ENCODE measurements around the gene FUS.

The FUS gene

DNA sequence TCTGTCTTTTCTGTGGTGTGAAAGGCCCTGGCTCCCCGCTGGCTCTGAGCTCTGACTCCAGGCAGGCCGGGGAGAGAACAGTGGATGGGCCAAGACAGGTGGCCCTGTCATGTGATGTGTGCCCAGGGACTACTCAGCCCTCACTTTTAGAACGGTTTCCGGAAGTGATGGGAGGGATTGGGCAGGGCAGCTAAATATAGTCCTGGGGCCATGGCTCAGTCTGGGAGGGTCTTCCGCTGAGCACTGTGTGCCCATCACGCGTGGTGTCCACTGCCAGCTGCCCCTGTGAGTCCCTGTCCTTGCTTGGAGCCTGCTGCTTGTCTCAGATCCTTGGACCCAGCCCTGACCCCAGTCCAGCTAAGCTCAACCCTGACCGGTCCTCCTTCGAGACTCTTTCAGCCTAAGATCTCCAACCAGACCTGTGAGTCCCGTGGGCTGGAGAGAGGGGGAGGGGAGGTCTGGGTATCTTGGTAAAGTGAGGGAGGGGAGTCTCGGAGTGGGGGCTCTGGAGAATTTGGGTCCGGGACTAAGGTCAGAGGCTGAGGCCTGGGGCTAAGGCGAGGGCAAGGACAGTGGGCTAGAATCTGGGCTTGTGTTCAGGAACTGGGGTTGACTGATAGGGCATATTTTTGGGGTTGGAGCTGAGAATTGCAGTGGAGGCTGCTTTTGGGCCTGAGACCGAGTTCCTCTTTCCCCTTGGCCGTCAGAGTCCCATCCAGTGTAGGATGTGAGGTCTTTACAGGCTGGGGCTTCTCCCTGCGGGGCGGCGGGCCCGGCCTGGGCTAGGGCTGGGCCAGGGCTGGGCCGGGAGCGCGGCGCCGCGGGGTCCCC, 34.2 kb downstream of the FUS start, which contains the start of gene TRIM72:
Gene TRIM72 (plus strand): TSS at position 243 of the 831 bp plus-strand sequence. CDS start 620 bp downstream, outside the sequence.
- TF ChIP-seq SUZ12 (IDR thresholded peaks at IDR 0.05; ENCODE audit: extremely low read depth, insufficient read depth, insufficient read length) (peak; percentile 60), YY1 (IDR thresholded peaks at IDR 0.05; ENCODE audit: insufficient read depth, insufficient read length) (no peak)
- Histone ChIP-seq H3K9ac (ENCODE audit: insufficient read length, low read depth) (peak within 1 kb of the TSS; percentile 87), H3K4me3 (ENCODE audit: insufficient read length, low read depth) (peak within 1 kb of the TSS; percentile 65)

DNA sequence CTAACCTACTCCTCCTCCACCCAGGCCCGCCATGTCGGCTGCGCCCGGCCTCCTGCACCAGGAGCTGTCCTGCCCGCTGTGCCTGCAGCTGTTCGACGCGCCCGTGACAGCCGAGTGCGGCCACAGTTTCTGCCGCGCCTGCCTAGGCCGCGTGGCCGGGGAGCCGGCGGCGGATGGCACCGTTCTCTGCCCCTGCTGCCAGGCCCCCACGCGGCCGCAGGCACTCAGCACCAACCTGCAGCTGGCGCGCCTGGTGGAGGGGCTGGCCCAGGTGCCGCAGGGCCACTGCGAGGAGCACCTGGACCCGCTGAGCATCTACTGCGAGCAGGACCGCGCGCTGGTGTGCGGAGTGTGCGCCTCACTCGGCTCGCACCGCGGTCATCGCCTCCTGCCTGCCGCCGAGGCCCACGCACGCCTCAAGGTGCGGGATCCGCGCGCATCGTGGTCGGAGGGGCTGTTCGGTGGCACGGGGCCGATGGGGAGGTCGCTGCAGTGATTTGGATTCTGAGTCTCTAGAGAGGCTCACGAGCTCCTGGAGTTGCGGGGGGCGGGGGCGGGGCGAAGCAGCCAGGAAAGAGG, 34.9 kb downstream of the FUS start:
- H3K4me3 ChIP-seq (ENCODE audit: insufficient read length, low read depth), result peak overlapping the region; percentile 65
- TF ChIP-seq ZNF274 (IDR thresholded peaks at IDR 0.05; ENCODE audit: low read depth, low read length) (no peak), SUZ12 (IDR thresholded peaks at IDR 0.05; ENCODE audit: extremely low read depth, insufficient read depth, insufficient read length) (peak; percentile 45)
- H3K27me3 ChIP-seq (ENCODE audit: insufficient read depth, insufficient read length), result peaks cover 50% of the 10 kb centered on the region
- DNase-seq (ENCODE audit: low read depth, low spot score), result no peak
- H3K4me1 ChIP-seq (ENCODE audit: insufficient read depth, insufficient read length), result peaks cover 26% of the 10 kb centered on the region
- no peaks in the 10 kb centered on the region for H3K36me3 ChIP-seq (ENCODE audit: insufficient read depth, insufficient read length, low read length)
- no peaks in the 10 kb centered on the region for H3K9me3 ChIP-seq (ENCODE audit: insufficient read depth, low read length)
- H3K9ac ChIP-seq (ENCODE audit: insufficient read length, low read depth), result peak overlapping the region; percentile 87

More for the DNA sequence above, 34.2 kb downstream of the FUS start, which contains the start of gene TRIM72:
- peaks cover 26% of the 10 kb centered on the region for H3K4me1 ChIP-seq (ENCODE audit: insufficient read depth, insufficient read length)
- no peaks in the 10 kb centered on the region for H3K9me3 ChIP-seq (ENCODE audit: insufficient read depth, low read length)
- DNase-seq (ENCODE audit: low read depth, low spot score), result no peak
- H3K27me3 ChIP-seq (ENCODE audit: insufficient read depth, insufficient read length), result peaks cover 50% of the 10 kb centered on the region
- H3K36me3 ChIP-seq (ENCODE audit: insufficient read depth, insufficient read length, low read length), result no peaks in the 10 kb centered on the region

DNA sequence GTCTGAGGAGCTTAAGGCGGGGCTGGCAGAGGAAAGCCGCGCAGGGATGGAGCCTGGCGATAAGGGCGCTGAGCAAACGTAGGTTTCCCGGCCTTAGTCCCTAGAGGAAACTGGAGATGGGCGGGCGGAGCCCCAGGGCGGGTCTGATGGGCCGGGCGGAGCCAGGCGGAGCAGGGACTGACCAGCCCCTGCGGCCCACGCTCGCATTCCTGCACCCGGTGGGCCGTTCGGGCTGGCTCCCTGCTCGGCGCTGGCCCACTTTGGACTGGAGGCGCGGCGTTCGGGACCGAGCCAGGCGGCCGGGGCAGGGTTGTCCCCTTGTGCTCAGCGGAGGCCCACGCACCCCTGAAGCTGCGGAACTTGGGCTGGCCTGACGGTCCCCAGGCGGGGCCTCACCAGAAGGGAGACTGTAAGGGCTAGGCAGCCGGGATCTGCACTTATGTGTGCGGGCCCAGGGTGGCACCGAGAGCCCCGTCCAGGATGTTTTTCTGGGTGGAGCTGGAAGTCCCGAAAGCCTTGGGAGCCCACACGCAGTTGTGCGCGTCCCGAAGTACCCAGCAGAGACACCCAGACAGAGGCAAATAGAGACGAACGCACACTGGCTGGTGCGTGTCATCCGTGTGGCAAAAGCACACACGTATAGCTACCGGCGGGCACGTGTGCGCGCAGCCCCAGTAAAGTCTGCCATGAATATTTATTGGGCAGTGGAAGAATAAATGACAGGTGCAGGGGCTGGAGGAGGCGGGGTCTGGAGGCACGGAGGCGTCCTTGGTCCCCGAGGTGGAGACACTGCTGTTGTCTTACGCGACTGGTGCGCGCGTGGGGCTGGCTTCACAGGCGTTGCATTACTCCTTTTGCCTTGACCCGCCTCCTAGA, 35.6 kb downstream of the FUS start:
- Histone ChIP-seq H3K36me3 (ENCODE audit: insufficient read depth, insufficient read length, low read length) (no peaks in the 10 kb centered on the region), H3K9me3 (ENCODE audit: insufficient read depth, low read length) (no peaks in the 10 kb centered on the region), H3K4me1 (ENCODE audit: insufficient read depth, insufficient read length) (peaks cover 26% of the 10 kb centered on the region), H3K27me3 (ENCODE audit: insufficient read depth, insufficient read length) (peaks cover 50% of the 10 kb centered on the region), H3K9ac (ENCODE audit: insufficient read length, low read depth) (peak overlapping the region; percentile 87), H3K4me3 (ENCODE audit: insufficient read length, low read depth) (peak overlapping the region; percentile 65)
- peak; percentile 61 for DNase-seq (ENCODE audit: low read depth, low spot score)
- TF ChIP-seq YY1 (IDR thresholded peaks at IDR 0.05; ENCODE audit: insufficient read depth, insufficient read length), result no peak
- TF ChIP-seq ZNF274 (IDR thresholded peaks at IDR 0.05; ENCODE audit: low read depth, low read length), result no peak
- no peak for TF ChIP-seq SUZ12 (IDR thresholded peaks at IDR 0.05; ENCODE audit: extremely low read depth, insufficient read depth, insufficient read length)

DNA sequence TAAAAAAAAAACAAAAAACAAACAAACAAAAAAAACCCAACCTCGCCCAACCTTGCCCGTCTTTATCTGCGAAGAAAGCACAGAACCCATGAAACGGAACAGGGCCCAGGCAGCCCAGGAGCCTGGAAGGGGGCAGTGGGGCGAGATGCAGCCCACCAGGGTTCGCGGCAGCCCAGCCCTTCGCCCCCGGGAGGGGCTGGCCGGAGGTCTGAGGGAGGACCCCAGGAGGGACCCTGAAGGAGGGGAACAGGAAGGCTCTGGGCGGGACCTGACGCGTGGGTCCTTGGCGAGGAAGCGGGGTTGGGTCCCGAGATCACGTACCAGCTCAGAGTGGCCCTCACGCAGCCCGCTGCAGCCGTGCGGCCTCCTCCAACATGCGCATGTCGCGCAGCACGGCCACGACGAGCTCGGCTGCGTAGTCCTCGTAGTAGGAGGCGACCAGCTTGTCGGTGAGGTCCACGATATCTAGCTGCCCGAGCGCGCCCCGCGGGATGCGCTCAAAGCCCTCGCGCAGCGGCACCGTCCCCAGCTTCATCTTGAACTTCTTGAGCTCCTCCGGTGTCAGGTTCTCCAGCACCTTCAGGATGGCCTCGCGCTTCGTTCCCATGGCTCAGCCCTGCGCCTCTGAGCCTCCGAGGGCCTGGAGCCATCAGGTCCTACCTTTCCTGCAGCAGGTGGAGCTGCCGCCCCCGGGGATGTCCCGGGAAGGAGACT, 36.6 kb downstream of the FUS start, which contains the start of gene PYDC1:
Gene PYDC1 (minus strand): TSS at position 714 of the 714 bp plus-strand sequence. CDS start 107 bp downstream, at position 607.
- no peak for DNase-seq (ENCODE audit: low read depth, low spot score)
- H3K9ac ChIP-seq (ENCODE audit: insufficient read length, low read depth), result peak within 1 kb of the TSS; percentile 81
- no peaks in the 10 kb centered on the region for H3K36me3 ChIP-seq (ENCODE audit: insufficient read depth, insufficient read length, low read length)
- H3K27me3 ChIP-seq (ENCODE audit: insufficient read depth, insufficient read length), result peaks cover 59% of the 10 kb centered on the region
- no peak for TF ChIP-seq ZNF274 (IDR thresholded peaks at IDR 0.05; ENCODE audit: low read depth, low read length)
- TF ChIP-seq YY1 (IDR thresholded peaks at IDR 0.05; ENCODE audit: insufficient read depth, insufficient read length), result no peak
- TF ChIP-seq SUZ12 (IDR thresholded peaks at IDR 0.05; ENCODE audit: extremely low read depth, insufficient read depth, insufficient read length), result no peak
- no peaks in the 10 kb centered on the region for H3K9me3 ChIP-seq (ENCODE audit: insufficient read depth, low read length)
- H3K4me3 ChIP-seq (ENCODE audit: insufficient read length, low read depth), result peak within 1 kb of the TSS; percentile 65
- peaks cover 26% of the 10 kb centered on the region for H3K4me1 ChIP-seq (ENCODE audit: insufficient read depth, insufficient read length)

DNA sequence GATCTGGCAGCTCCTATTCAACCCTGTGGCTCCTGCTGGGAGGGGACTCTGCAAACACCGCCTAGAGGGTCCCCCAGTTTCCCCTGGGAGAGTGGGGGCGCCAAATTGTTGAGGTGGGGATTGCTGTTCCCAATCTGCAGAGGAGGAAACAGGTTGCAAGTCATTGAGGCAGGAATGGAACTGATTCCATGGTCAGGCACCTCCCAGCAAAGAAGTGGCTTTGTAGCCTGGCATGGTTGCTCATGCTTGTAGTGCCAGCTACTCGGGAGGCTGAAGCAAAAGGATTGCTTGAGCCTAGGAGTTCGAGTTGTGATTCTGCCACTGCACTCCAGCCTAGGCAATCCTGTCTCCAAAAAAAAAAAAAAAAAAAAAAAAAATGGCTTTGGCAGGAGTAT, 37.2 kb downstream of the FUS start:
- TF ChIP-seq SUZ12 (IDR thresholded peaks at IDR 0.05; ENCODE audit: extremely low read depth, insufficient read depth, insufficient read length) (no peak), ZNF274 (IDR thresholded peaks at IDR 0.05; ENCODE audit: low read depth, low read length) (no peak), YY1 (IDR thresholded peaks at IDR 0.05; ENCODE audit: insufficient read depth, insufficient read length) (no peak)
- H3K9me3 ChIP-seq (ENCODE audit: insufficient read depth, low read length), result no peaks in the 10 kb centered on the region
- no peak overlapping the region for H3K9ac ChIP-seq (ENCODE audit: insufficient read length, low read depth)
- H3K27me3 ChIP-seq (ENCODE audit: insufficient read depth, insufficient read length), result peaks cover 63% of the 10 kb centered on the region
- H3K4me1 ChIP-seq (ENCODE audit: insufficient read depth, insufficient read length), result peaks cover 26% of the 10 kb centered on the region
- no peak overlapping the region for H3K4me3 ChIP-seq (ENCODE audit: insufficient read length, low read depth)
- H3K36me3 ChIP-seq (ENCODE audit: insufficient read depth, insufficient read length, low read length), result no peaks in the 10 kb centered on the region
- DNase-seq (ENCODE audit: low read depth, low spot score), result no peak

DNA sequence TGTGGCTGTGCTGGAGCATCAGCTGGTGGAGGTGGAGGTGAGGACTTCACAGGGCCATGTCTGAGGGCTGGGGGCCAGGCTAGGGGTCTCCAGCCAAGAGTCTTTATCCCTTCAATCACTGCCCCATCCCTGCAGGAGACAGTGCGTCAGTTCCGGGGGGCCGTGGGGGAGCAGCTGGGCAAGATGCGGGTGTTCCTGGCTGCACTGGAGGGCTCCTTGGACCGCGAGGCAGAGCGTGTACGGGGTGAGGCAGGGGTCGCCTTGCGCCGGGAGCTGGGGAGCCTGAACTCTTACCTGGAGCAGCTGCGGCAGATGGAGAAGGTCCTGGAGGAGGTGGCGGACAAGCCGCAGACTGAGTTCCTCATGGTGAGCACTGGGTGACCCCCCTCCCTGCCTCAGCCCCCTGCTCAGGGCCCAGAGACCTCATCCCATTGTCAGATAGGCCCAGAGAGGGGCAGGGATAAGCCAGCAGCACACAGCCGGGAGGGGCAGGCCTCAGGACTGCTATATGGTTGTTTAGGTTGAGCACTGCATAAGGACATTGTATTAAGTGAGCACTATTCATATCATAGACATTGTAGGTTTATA, 39.3 kb downstream of the FUS start:
- H3K9ac ChIP-seq (ENCODE audit: insufficient read length, low read depth), result no peak overlapping the region
- no peak for DNase-seq (ENCODE audit: low read depth, low spot score)
- no peaks in the 10 kb centered on the region for H3K9me3 ChIP-seq (ENCODE audit: insufficient read depth, low read length)

More for the DNA sequence above, 39.3 kb downstream of the FUS start:
- Histone ChIP-seq H3K36me3 (ENCODE audit: insufficient read depth, insufficient read length, low read length) (no peaks in the 10 kb centered on the region), H3K4me1 (ENCODE audit: insufficient read depth, insufficient read length) (peaks cover 20% of the 10 kb centered on the region), H3K4me3 (ENCODE audit: insufficient read length, low read depth) (no peak overlapping the region), H3K27me3 (ENCODE audit: insufficient read depth, insufficient read length) (peaks cover 52% of the 10 kb centered on the region)
- TF ChIP-seq SUZ12 (IDR thresholded peaks at IDR 0.05; ENCODE audit: extremely low read depth, insufficient read depth, insufficient read length) (no peak), YY1 (IDR thresholded peaks at IDR 0.05; ENCODE audit: insufficient read depth, insufficient read length) (no peak), ZNF274 (IDR thresholded peaks at IDR 0.05; ENCODE audit: low read depth, low read length) (no peak)

Data from NT2/D1 (cell line).